ENCODE measurements around the gene DLAT.

The DLAT gene

DNA sequence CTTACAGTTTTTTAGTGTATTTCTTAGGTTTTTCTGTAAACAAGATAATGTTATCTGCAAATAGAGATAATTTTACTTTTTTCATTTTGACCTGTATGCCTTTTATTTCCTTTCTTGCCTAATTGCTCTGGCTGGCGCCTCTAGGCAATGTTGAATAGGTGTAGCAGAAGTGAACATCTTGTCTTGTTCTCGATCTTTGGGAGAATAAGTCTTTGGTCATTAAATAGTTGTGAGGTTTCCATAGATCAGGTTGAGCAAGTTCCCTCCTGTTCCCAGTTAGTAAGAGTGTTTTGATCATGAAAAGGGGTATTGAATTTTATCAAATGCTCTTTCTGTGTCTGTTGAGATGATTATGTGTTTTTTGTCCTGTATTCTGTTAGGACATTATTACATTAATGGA is 24.6 kb downstream of the DLAT start:
- TF ChIP-seq TAF1 (IDR thresholded peaks at IDR 0.05; ENCODE audit: borderline replicate concordance, insufficient read depth, low read length) (no peak), POLR2AphosphoS5 (IDR thresholded peaks at IDR 0.05; ENCODE audit: low read depth, low read length) (no peak), SIN3A (IDR thresholded peaks at IDR 0.05; ENCODE audit: borderline replicate concordance, insufficient read depth, low read length) (no peak), FOXP2 (optimal IDR thresholded peaks at IDR 0.05; ENCODE audit: borderline replicate concordance, extremely low read depth, extremely low read length, insufficient read depth) (no peak)
- TF ChIP-seq, protein P1, sequence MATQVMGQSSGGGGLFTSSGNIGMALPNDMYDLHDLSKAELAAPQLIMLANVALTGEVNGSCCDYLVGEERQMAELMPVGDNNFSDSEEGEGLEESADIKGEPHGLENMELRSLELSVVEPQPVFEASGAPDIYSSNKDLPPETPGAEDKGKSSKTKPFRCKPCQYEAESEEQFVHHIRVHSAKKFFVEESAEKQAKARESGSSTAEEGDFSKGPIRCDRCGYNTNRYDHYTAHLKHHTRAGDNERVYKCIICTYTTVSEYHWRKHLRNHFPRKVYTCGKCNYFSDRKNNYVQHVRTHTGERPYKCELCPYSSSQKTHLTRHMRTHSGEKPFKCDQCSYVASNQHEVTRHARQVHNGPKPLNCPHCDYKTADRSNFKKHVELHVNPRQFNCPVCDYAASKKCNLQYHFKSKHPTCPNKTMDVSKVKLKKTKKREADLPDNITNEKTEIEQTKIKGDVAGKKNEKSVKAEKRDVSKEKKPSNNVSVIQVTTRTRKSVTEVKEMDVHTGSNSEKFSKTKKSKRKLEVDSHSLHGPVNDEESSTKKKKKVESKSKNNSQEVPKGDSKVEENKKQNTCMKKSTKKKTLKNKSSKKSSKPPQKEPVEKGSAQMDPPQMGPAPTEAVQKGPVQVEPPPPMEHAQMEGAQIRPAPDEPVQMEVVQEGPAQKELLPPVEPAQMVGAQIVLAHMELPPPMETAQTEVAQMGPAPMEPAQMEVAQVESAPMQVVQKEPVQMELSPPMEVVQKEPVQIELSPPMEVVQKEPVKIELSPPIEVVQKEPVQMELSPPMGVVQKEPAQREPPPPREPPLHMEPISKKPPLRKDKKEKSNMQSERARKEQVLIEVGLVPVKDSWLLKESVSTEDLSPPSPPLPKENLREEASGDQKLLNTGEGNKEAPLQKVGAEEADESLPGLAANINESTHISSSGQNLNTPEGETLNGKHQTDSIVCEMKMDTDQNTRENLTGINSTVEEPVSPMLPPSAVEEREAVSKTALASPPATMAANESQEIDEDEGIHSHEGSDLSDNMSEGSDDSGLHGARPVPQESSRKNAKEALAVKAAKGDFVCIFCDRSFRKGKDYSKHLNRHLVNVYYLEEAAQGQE (IDR thresholded peaks at IDR 0.05; ENCODE audit: insufficient read depth in 1 of 2, low read depth in 2 of 2, low read length in 2 of 2): no peak

DNA sequence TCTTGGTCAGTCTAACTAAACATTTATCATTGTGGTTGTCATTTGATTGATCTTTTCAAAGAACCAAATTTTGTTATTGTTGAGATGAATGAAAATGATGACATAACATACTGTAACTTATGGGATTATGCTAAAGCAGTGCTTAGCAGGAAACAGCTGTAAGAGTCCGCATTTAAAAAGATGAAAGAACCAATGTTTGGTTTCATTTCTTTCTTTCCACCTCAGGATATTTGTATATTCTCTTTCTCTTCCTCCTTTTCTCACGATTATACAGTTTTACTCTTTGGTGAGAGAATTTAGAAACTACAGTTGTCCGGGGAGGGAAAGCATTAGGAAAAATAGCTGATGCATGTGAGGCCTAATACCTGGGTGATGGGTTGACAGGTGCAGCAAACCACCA is 25.5 kb downstream of the DLAT start:
- TF ChIP-seq TAF1 (IDR thresholded peaks at IDR 0.05; ENCODE audit: borderline replicate concordance, insufficient read depth, low read length): no peak
- TF ChIP-seq, protein P1 (IDR thresholded peaks at IDR 0.05; ENCODE audit: insufficient read depth in 1 of 2, low read depth in 2 of 2, low read length in 2 of 2): no peak
- no peak for TF ChIP-seq POLR2AphosphoS5 (IDR thresholded peaks at IDR 0.05; ENCODE audit: low read depth, low read length)
- TF ChIP-seq FOXP2 (optimal IDR thresholded peaks at IDR 0.05; ENCODE audit: borderline replicate concordance, extremely low read depth, extremely low read length, insufficient read depth): no peak
- no peak for TF ChIP-seq SIN3A (IDR thresholded peaks at IDR 0.05; ENCODE audit: borderline replicate concordance, insufficient read depth, low read length)

DNA sequence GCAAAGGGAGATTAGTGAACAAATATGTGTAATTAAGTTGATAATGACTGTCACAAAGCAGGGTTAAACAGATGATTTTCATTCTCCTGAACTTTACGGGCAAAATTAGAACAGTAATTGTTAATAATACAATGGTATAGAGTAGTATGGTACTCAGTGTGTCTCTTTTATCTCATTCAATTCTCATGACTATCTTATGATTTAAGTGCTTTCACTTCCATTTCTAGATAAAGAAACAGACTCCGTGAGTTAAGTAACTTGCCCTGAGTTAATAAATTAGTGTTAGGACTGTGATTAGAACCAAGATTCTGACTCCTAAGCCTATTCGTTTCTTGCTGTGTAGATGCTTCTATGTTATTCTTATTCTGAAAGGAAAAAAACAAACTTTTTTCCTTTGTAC is 26.6 kb downstream of the DLAT start:
- TF ChIP-seq FOXP2 (optimal IDR thresholded peaks at IDR 0.05; ENCODE audit: borderline replicate concordance, extremely low read depth, extremely low read length, insufficient read depth): no peak
- TF ChIP-seq POLR2AphosphoS5 (IDR thresholded peaks at IDR 0.05; ENCODE audit: low read depth, low read length): no peak
- no peak for TF ChIP-seq TAF1 (IDR thresholded peaks at IDR 0.05; ENCODE audit: borderline replicate concordance, insufficient read depth, low read length)
- TF ChIP-seq, protein P1 (IDR thresholded peaks at IDR 0.05; ENCODE audit: insufficient read depth in 1 of 2, low read depth in 2 of 2, low read length in 2 of 2): no peak
- no peak for TF ChIP-seq SIN3A (IDR thresholded peaks at IDR 0.05; ENCODE audit: borderline replicate concordance, insufficient read depth, low read length)

DNA sequence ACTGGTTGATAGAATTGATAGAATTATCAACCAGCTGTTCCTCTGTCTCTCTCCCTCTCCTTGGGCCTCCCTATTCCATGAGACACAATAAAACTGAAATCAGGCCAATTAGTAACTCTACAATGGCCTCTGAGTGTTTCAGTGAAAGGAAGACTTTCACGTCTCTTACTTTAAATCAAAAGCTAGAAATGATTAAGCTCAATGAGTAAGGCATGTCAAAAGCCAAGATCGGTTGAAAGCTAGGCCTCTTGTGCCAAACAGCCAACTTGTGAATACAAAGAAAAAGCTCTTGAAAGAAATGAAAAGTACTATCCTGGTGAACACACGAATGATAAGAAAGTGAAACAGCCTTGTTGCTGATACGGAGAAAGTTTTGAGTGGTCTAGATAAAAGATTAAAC is 32.0 kb downstream of the DLAT start:
- TF ChIP-seq, protein P1 (IDR thresholded peaks at IDR 0.05; ENCODE audit: insufficient read depth in 1 of 2, low read depth in 2 of 2, low read length in 2 of 2): no peak
- no peak for TF ChIP-seq TAF1 (IDR thresholded peaks at IDR 0.05; ENCODE audit: borderline replicate concordance, insufficient read depth, low read length)
- no peak for TF ChIP-seq SIN3A (IDR thresholded peaks at IDR 0.05; ENCODE audit: borderline replicate concordance, insufficient read depth, low read length)
- no peak for TF ChIP-seq POLR2AphosphoS5 (IDR thresholded peaks at IDR 0.05; ENCODE audit: low read depth, low read length)
- no peak for TF ChIP-seq FOXP2 (optimal IDR thresholded peaks at IDR 0.05; ENCODE audit: borderline replicate concordance, extremely low read depth, extremely low read length, insufficient read depth)

DNA sequence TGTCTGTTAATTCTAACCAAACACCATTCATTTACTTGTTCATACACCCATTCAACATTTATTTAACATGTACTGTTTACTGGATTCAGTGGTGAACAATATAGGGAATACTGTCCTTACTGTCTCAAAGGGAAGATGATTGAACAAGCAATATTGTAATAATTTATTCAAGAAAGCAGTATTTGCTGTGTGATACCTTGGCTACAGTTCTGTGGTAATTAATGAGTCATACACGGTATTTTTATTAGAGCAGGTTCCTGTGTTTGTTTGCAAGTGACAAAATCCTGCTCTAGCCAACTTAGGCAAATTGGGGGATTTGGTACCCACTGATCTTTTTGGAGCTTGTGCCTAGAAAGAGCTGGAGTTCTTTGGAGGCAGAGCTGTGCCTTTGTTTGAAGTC is 32.9 kb downstream of the DLAT start:
- TF ChIP-seq FOXP2 (optimal IDR thresholded peaks at IDR 0.05; ENCODE audit: borderline replicate concordance, extremely low read depth, extremely low read length, insufficient read depth) (no peak), SIN3A (IDR thresholded peaks at IDR 0.05; ENCODE audit: borderline replicate concordance, insufficient read depth, low read length) (no peak), TAF1 (IDR thresholded peaks at IDR 0.05; ENCODE audit: borderline replicate concordance, insufficient read depth, low read length) (no peak), POLR2AphosphoS5 (IDR thresholded peaks at IDR 0.05; ENCODE audit: low read depth, low read length) (no peak)
- TF ChIP-seq, protein P1 (IDR thresholded peaks at IDR 0.05; ENCODE audit: insufficient read depth in 1 of 2, low read depth in 2 of 2, low read length in 2 of 2): no peak
